HepG2 (cell line): ENCODE results near the gene INO80. TPM values are rescaled to one million over a fixed set of nuclear protein-coding genes. Genes with fewer than 3 reads are reported as not detected.

Experiments
- ATAC-seq: fragments of 200-7000 bp; cut with Tn5 transposase; 3 replicates; pipeline ENCODE4 v1.9.1; 2020; ENCODE audit warnings: mild to moderate bottlenecking, moderate library complexity
- BruUV-seq: library from RNA; stranded (reverse); fragments of 400-500 nt; replicated peaks from 2 replicates; lab custom pipeline; 2021; lab: Mats Ljungman, UMichigan
- CTCF ChIA-PET: fragments of 300-600 bp; formaldehyde crosslinking; extraction: SDS; loops from one replicate; lab custom pipeline; 2021; ENCODE audit warnings: low total read pairs, inconsistent platforms, low intra/inter-chr PET ratio; lab: Yijun Ruan, JAX
- POLR2A ChIA-PET: fragments of 350-600 bp; sonication (Branson Sonifier 250); formaldehyde crosslinking; loops from one replicate; lab custom pipeline; 2020; ENCODE audit warnings: antibody characterized with exemption, inconsistent platforms; lab: Yijun Ruan, JAX
- DNase-seq: peaks from one replicate; pipeline ENCODE4 v3.0.0-alpha.2; 2015; ENCODE audit warnings: low spot score
- FAIRE-seq: peaks from 3 replicates; lab custom pipeline; 2011; peaks lifted over from hg19 to GRCh38; lab: Jason Lieb, UNC
- H2AFZ ChIP-seq: one replicate; pipeline ENCODE4 v1.6.1; 2011; ENCODE audit warnings: low read length, inconsistent platforms
- H3K27ac ChIP-seq: fragments of 300-600 bp; 3 replicates; pipeline ENCODE4 v1.8.0; 2011; ENCODE audit warnings: mixed run types, mild to moderate bottlenecking, mixed read lengths, low read length, inconsistent platforms; ENCODE audit not compliant: insufficient read depth; ENCODE audit errors: extremely low read length
- H3K27me3 ChIP-seq, 2 experiments: fragments of 200-600 bp in 1 of 2; 2 replicates in 1 of 2; 3 replicates in 1 of 2; pipeline versions ENCODE4 v1.6.0 to v1.8.0; 2011; ENCODE audit warnings: low read length in 2 of 2, mild to moderate bottlenecking in 2 of 2, moderate library complexity in 2 of 2, inconsistent platforms in 1 of 2; ENCODE audit not compliant: insufficient read depth in 2 of 2, control insufficient read depth in 1 of 2
- H3K36me3 ChIP-seq, 2 experiments: fragments of 200-600 bp in 1 of 2; replicated peaks in 1 of 2; 2 replicates in 1 of 2; 3 replicates in 1 of 2; pipeline versions ENCODE4 v1.5.1 to v1.8.0; 2011; ENCODE audit warnings: low read length in 2 of 2, inconsistent platforms in 1 of 2; ENCODE audit not compliant: insufficient read depth in 2 of 2, control insufficient read depth in 1 of 2
- H3K4me1 ChIP-seq: 2 replicates; pipeline ENCODE4 v1.5.1; 2012; ENCODE audit warnings: low read length, inconsistent platforms; ENCODE audit not compliant: insufficient read depth
- H3K4me2 ChIP-seq: 2 replicates; pipeline ENCODE4 v1.6.0; 2011; ENCODE audit warnings: low read depth, low read length, inconsistent platforms
- H3K4me3 ChIP-seq, 3 experiments: fragments of 200-600 bp in 1 of 3; sonication (generic), shearing (Covaris generic) in 1 of 3; replicated peaks in 1 of 3; 2 replicates each; pipeline ENCODE4 v1.5.1; 2011 to 2016; ENCODE audit warnings: low read length in 3 of 3, inconsistent platforms in 2 of 3, low read depth in 2 of 3, mild to moderate bottlenecking in 2 of 3, control low read depth in 1 of 3, mixed read lengths in 1 of 3; ENCODE audit not compliant: insufficient read depth in 1 of 3
- H3K79me2 ChIP-seq: one replicate; pipeline ENCODE4 v1.6.1; 2011; ENCODE audit warnings: low read length, inconsistent platforms; ENCODE audit not compliant: insufficient read depth
- H3K9ac ChIP-seq: 2 replicates; pipeline ENCODE4 v1.6.0; 2011; ENCODE audit warnings: mild to moderate bottlenecking, low read depth, low read length, inconsistent platforms; ENCODE audit not compliant: insufficient read depth
- H3K9me3 ChIP-seq: 2 replicates; pipeline ENCODE4 v1.5.1; 2012; ENCODE audit warnings: mild to moderate bottlenecking, low read length
- H4K20me1 ChIP-seq: 2 replicates; pipeline ENCODE4 v1.6.0; 2011; ENCODE audit warnings: inconsistent platforms, mild to moderate bottlenecking, low read length, moderate library complexity; ENCODE audit not compliant: insufficient read depth
- BCL6 ChIP-seq: IDR thresholded peaks from 2 replicates; pipeline ENCODE4 v1.6.1; 2016; ENCODE audit warnings: missing genetic modification reagents, missing compliant biosample characterization
- FOXP1 ChIP-seq, 2 experiments: fragments of 450-650 bp in 1 of 2; IDR thresholded peaks; 2 replicates each; pipeline ENCODE4 v1.6.1; 2017 to 2018; ENCODE audit warnings: antibody characterized with exemption in 1 of 2
- MAFF ChIP-seq: IDR thresholded peaks from 2 replicates; pipeline ENCODE4 v1.6.1; 2011; ENCODE audit warnings: low read depth, low read length, improper control_type of control experiment
- SIN3B ChIP-seq: fragments of 150-350 bp; IDR thresholded peaks from 2 replicates; pipeline ENCODE4 v1.6.1; 2014; ENCODE audit warnings: low read length
- ZNF18 ChIP-seq: sonication (generic); formaldehyde crosslinking; IDR thresholded peaks from 2 replicates; pipeline ENCODE4 v1.8.0; 2022; ENCODE audit warnings: mild to moderate bottlenecking, missing genetic modification reagents; ENCODE audit not compliant: insufficient replicate concordance
- ZNF276 ChIP-seq: sonication (generic); formaldehyde crosslinking; IDR thresholded peaks from 2 replicates; pipeline ENCODE4 v1.4.0; 2020; ENCODE audit warnings: mild to moderate bottlenecking, low read depth, missing genetic modification reagents
- ZNF562 ChIP-seq: sonication (generic); formaldehyde crosslinking; IDR thresholded peaks from 2 replicates; pipeline ENCODE4 v1.8.0; 2022; ENCODE audit warnings: missing genetic modification reagents, borderline replicate concordance
- WGBS: methylation state at CpG from one replicate; pipeline ENCODE4 v1.1.6; 2017; ENCODE audit warnings: low lambda C conversion rate; 5-methylcytosine and 5-hydroxymethylcytosine counted together
- in situ Hi-C: cut with HindIII; loops from 2 replicates; pipeline ENCODE4 v1.10.0; 2017; ENCODE audit warnings: low pct_unique_long_range_greater_than_20kb; ENCODE audit not compliant: extremely low pct_ligation_motif_present
- intact Hi-C: fragments of 100-400 bp; cut with micrococcal nuclease; formaldehyde crosslinking; loops from one replicate; pipeline ENCODE4 v1.10.0; 2022; ENCODE audit not compliant: unreplicated experiment
- polyA plus RNA-seq, 8 experiments: library from polyadenylated mRNA; depleted of rRNA in 3 of 8; stranded (reverse) in 7 of 8; unstranded in 1 of 8; fragments of >200 nt; fragmentation: Illumina TruSeq in 4 of 8; extraction: Trizol in 4 of 8; gene quantifications; 2 replicates each; pipeline versions ENCODE4 v1.2.1 to v1.2.3, GENCODE V29; 2011 to 2016; ENCODE audit warnings: low read depth in 4 of 8, missing spikeins in 1 of 8, mixed read lengths in 1 of 8; ENCODE audit not compliant: insufficient read depth in 1 of 8
- total RNA-seq, 5 experiments: library from RNA; depleted of rRNA; stranded (reverse); fragments of >200 nt; fragmentation: Illumina TruSeq; extraction: Trizol; gene quantifications; 2 replicates each; pipeline ENCODE4 v1.2.3, GENCODE V29; 2016; ENCODE audit warnings: low read depth in 1 of 5
- TF ChIP-seq, protein P1 (sequence below): sonication (generic); formaldehyde crosslinking; IDR thresholded peaks from 2 replicates; pipeline ENCODE4 v1.5.0; 2020; ENCODE audit warnings: mild to moderate bottlenecking, missing genetic modification reagents, borderline replicate concordance

The INO80 gene
- total and polyA plus RNA-seq, 2 of the 13 experiments (the other 11 are each of a cell fraction or from before 2014, with no cell fraction given), result 3.6 to 14.8 TPM

DNA sequence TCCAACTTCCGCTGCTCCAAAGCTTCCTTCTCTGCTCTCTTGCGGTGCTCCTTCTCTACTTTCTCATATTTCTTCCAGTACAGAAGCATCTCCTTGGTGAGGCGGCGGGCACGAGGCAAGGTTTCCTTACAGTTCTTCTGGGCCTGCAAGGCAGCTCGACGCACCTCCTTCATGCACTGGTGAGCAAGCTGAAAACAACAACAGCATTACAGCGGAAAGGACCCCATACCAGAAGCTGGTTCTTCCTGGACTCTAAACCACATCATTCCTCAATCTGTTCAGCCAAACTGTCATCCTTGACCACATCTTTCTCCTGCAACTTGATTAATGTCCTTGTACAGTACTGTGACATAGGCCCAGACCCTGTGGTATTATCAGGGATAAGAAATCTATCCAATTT is 36.4 kb downstream of the INO80 start:
- no peak overlapping the region for H3K27ac ChIP-seq
- TF ChIP-seq MAFF (no peak), ZNF18 (no peak), BCL6 (CRISPR knock-in tag) (no peak), ZNF562 (CRISPR knock-in tag) (no peak), FOXP1 (IDR thresholded peaks at IDR 0.05) (no peak), FOXP1 (CRISPR knock-in tag; IDR thresholded peaks at IDR 0.05) (no peak), SIN3B (no peak), ZNF276 (CRISPR knock-in tag) (no peak)
- TF ChIP-seq, protein P1, sequence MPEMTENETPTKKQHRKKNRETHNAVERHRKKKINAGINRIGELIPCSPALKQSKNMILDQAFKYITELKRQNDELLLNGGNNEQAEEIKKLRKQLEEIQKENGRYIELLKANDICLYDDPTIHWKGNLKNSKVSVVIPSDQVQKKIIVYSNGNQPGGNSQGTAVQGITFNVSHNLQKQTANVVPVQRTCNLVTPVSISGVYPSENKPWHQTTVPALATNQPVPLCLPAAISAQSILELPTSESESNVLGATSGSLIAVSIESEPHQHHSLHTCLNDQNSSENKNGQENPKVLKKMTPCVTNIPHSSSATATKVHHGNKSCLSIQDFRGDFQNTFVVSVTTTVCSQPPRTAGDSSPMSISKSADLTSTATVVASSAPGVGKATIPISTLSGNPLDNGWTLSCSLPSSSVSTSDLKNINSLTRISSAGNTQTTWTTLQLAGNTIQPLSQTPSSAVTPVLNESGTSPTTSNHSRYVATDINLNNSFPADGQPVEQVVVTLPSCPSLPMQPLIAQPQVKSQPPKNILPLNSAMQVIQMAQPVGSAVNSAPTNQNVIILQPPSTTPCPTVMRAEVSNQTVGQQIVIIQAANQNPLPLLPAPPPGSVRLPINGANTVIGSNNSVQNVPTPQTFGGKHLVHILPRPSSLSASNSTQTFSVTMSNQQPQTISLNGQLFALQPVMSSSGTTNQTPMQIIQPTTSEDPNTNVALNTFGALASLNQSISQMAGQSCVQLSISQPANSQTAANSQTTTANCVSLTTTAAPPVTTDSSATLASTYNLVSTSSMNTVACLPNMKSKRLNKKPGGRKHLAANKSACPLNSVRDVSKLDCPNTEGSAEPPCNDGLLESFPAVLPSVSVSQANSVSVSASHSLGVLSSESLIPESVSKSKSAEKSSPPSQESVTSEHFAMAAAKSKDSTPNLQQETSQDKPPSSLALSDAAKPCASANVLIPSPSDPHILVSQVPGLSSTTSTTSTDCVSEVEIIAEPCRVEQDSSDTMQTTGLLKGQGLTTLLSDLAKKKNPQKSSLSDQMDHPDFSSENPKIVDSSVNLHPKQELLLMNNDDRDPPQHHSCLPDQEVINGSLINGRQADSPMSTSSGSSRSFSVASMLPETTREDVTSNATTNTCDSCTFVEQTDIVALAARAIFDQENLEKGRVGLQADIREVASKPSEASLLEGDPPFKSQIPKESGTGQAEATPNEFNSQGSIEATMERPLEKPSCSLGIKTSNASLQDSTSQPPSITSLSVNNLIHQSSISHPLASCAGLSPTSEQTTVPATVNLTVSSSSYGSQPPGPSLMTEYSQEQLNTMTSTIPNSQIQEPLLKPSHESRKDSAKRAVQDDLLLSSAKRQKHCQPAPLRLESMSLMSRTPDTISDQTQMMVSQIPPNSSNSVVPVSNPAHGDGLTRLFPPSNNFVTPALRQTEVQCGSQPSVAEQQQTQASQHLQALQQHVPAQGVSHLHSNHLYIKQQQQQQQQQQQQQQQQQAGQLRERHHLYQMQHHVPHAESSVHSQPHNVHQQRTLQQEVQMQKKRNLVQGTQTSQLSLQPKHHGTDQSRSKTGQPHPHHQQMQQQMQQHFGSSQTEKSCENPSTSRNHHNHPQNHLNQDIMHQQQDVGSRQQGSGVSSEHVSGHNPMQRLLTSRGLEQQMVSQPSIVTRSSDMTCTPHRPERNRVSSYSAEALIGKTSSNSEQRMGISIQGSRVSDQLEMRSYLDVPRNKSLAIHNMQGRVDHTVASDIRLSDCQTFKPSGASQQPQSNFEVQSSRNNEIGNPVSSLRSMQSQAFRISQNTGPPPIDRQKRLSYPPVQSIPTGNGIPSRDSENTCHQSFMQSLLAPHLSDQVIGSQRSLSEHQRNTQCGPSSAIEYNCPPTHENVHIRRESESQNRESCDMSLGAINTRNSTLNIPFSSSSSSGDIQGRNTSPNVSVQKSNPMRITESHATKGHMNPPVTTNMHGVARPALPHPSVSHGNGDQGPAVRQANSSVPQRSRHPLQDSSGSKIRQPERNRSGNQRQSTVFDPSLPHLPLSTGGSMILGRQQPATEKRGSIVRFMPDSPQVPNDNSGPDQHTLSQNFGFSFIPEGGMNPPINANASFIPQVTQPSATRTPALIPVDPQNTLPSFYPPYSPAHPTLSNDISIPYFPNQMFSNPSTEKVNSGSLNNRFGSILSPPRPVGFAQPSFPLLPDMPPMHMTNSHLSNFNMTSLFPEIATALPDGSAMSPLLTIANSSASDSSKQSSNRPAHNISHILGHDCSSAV (CRISPR knock-in tag), result no peak
- TF ChIP-seq, all 625 proteins: peak for 0
- Histone ChIP-seq H2AFZ (no peak overlapping the region), H3K27me3 (no peaks in the 10 kb centered on the region), H3K36me3 (peaks cover 19 to 78% of the 10 kb centered on the region in 2 experiments), H3K4me3 (no peak overlapping the region), H3K9ac (no peak overlapping the region), H3K79me2 (no peaks in the 10 kb centered on the region), H3K9me3 (no peaks in the 10 kb centered on the region), H3K4me2 (no peak overlapping the region), H3K4me1 (no peaks in the 10 kb centered on the region), H4K20me1 (no peaks in the 10 kb centered on the region)
- in situ Hi-C loops, result no loop called here
- DNase-seq (no peak), ATAC-seq (no peak), FAIRE-seq (no peak)
- ChIA-PET CTCF (no interaction called here), POLR2A (no interaction called here)
- intact Hi-C loops, result no loop called here
- BruUV-seq, result no TSS peak
- 99% methylated on average over 8 of the region's 8 CpGs for WGBS
